GM04503 (cell line): ENCODE results near the gene MAP3K5.

Experiments used
- DNase-seq: peaks from one replicate; pipeline ENCODE4 v3.0.0-alpha.2; 2012; ENCODE audit warnings: low read depth

The MAP3K5 gene

DNA sequence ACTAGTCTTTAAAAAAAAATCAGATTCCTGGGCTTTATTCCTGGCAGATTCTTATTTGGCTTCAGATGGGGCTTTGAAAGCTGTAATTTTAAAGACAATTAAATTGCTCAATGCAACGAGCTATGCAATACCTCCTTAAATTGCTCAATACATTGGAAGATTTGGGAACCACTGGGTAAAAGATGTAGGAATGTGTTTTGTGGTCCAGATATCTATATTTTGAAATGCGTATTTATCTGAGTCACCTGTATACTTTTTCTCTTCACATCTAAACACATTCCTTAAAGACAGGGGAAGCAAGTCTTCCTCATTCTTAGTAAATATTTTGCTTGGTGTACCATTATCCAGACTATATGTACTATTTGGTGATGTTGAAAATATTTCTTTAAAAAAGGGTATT, 212.5 kb downstream of the MAP3K5 start:
- DNase-seq, result no peak

GRCh38 chr6:136576821-136577220, 215.5 kb downstream of the MAP3K5 start:
- DNase-seq, result no peak

- no peak for DNase-seq
Observed at GRCh38 chr6:136571496-136571895, 220.8 kb downstream of the MAP3K5 start.

- DNase-seq, result no peak
Observed at GRCh38 chr6:136571065-136571464, 221.2 kb downstream of the MAP3K5 start.

- no peak for DNase-seq
Observed at GRCh38 chr6:136568129-136568528, 224.1 kb downstream of the MAP3K5 start.

DNA sequence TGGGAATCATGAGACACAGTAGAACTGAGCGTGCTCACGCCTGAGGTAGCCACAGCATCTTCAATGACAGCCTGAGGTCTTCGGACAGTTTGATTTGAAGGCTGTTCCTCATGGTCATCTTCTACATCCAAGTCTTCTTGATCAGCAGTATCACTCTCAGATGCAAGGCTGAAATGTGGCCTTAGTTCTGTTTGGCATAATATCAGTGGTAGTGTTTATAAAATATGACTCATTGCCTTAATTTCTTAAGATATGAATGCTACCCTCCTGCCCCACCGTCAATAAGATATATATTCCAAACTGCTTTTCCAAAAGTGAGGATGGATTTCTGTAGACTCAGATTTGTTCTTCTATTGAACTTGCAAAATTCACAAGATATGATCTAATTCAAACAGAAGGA, 224.6 kb downstream of the MAP3K5 start:
- DNase-seq, result no peak

GRCh38 chr6:136566851-136567250, 225.4 kb downstream of the MAP3K5 start:
- no peak for DNase-seq

- no peak for DNase-seq
Observed at GRCh38 chr6:136566007-136566487, 226.2 kb downstream of the MAP3K5 start.

- DNase-seq, result no peak
Observed at GRCh38 chr6:136564180-136564579, 228.1 kb downstream of the MAP3K5 start.

- DNase-seq, result no peak
Observed at GRCh38 chr6:136563386-136564152, 228.7 kb downstream of the MAP3K5 start.

GRCh38 chr6:136562211-136562610, 230.1 kb downstream of the MAP3K5 start:
- no peak for DNase-seq

DNA sequence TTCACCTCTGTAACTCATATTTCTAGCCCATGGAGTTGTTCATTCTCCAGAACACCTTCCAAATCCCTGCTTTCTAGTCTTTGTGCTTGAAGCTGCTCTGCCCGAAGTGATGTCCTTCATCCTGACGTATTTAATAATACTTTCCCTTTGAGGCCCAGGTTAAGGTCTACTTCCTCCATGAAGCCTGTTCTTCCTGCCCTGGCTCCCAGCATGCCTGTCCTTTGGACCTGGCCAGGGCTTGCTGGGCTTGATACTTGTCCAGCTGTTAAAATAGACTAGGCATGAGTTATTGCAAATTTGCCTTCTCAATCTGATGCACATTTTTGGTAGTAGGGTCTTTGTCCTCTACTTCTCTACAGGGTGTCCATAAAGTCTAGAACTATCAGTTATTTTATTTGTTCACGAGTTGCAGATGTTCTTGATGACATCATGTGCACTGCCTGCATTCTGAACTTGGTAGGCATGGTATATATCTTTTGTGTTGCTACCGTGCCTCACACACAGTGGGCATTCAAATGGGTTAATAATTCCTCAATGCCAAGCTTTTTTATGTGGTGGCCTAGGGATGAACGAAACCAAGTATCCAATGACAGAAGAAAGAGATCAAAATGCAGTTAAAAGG, 239.0 kb downstream of the MAP3K5 start:
- no peak for DNase-seq

DNA sequence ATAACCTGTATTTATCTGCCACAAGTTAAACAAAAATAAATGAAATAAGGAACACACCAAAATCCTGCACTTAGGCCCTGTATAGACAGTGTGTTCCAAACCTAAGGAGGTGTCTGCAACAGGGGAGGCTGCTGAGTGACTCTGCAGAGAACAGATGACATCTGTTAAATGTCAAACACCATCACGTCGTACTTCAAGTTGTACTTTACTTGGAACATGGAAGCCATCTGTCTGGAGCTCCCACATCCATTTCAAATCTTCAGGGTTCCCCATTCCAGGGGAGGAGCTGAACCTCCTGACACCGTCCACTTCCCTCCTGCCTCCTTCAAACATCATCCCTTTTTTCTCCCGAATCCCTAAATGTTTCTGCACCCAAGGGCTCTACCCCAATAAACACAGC, 240.2 kb downstream of the MAP3K5 start:
- DNase-seq, result no peak

DNA sequence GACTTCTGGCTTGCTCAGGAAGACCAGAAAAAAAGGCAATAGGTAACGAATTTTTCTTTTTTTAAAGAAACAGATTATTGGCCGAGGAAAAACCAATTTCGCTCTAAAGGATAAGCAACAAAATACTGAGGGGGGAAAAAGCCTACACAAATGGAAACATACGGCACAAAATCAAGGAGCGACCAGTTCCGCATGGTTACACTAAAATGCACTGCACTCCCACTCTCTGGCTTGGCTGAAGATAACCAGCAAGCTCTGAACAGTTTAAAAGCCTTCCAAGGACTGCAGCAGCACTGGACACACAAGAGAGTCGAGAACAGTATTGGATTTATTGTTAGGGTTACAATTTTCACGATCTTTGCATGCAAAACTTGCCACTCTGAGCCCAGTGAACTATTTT, 241.2 kb downstream of the MAP3K5 start:
- no peak for DNase-seq

GRCh38 chr6:136550330-136551071, 241.8 kb downstream of the MAP3K5 start, which contains the start of gene MAP7:
Gene MAP7, minus strand, starts transcription at chr6:136550422. Its CDS starts 14 bp downstream, at chr6:136550408.
- no peak for DNase-seq

GRCh38 chr6:136550045-136550329, 242.3 kb downstream of the MAP3K5 start:
- DNase-seq, result no peak

DNA sequence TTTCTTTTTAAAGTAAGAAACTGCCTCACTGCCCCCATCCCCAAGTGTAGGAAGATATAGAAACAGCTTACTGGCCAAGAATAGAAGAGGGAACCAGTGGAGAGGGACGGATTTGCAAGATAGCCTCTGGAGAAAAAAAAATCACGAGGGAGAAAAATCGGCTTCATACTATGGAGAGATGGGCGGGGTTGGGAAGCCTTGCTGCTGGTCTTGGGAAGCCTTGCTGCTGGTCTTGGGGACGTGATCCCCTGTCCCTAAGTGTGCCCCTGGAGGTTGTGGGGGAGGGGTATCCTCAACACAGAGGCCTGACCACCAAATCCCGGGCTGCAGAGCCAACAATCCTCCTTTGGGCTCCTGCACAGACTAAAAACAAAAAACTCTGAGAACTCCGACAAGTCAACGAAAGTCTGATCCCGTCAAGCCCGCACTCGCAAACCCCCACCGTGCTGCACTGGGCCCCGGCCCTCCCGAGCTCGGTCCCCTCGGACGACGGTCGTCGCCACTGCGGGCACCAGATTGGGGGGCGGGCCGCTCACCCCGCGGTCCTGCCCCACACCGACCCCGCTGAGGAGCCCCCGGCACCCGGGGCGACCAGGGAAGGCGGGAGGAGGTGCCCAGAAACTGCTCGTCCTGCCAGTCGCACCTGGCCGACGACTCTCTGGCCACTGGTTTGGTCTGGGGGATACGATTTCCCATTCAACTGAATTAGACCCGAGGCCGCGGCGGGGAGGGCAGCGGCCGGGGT, 242.8 kb downstream of the MAP3K5 start:
- no peak for DNase-seq

GRCh38 chr6:136548582-136549299, 243.5 kb downstream of the MAP3K5 start:
- no peak for DNase-seq

GRCh38 chr6:136547871-136548270, 244.4 kb downstream of the MAP3K5 start:
- no peak for DNase-seq

GRCh38 chr6:136547336-136547735, 244.9 kb downstream of the MAP3K5 start:
- no peak for DNase-seq

DNA sequence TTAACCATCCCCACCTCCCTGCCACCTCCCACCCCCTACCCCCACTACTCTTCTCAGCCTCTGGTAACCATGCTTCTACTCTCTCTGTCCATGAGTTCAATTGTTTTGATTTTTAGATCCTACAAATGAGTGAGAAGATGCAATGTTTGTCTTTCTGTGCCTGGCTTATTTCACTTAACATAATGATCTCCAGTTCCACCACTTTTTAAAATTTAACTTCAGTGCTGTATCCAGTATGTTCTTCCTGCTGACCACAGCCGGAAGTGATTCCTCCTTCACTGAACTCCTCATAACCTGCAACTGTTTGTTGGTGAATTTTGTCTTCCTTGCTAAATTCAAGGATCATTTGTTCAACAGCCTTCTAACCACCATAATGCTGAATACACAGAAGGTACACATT, 245.9 kb downstream of the MAP3K5 start:
- DNase-seq, result no peak

DNA sequence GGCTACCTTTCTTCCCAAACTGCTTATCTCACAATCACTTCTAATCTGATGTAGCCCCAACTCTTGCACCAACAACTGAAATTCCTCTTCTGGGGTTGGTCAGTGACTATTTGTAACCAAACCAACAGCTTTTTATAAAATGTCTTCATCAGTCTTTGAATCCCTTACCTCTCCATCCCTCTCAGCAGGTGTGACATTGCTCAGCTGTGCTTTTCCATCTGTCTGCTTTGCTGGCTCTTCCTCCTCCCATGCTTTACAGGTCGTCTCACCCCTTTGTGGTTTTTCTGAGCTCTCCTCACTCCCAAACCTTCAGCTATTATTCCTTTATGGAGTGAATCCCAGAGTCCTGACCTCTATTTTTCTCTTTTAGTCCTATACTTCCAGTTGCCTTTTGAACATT, 248.0 kb downstream of the MAP3K5 start:
- no peak for DNase-seq
